SK-N-MC (cell line): Measurements from ENCODE around the gene GRAP2.

Source experiments
- EZH2 ChIP-seq: fragments of 200-600 bp; sonication (generic); IDR thresholded peaks from one replicate; pipeline ENCODE4 v1.6.1; 2017; ENCODE audit warnings: antibody characterized with exemption
- POLR2AphosphoS5 ChIP-seq: IDR thresholded peaks from 2 replicates; pipeline ENCODE4 v1.6.1; 2012; ENCODE audit warnings: mild to moderate bottlenecking, low read depth, low read length, borderline replicate concordance

GRCh38 chr22:39925909-39926679, 25.2 kb downstream of the GRAP2 start:
- TF ChIP-seq EZH2 (no peak), POLR2AphosphoS5 (no peak)
